Endothelial cell (in vitro differentiated cells): ENCODE measurements around the gene SMTNL2. TPM values are rescaled to one million over a fixed set of nuclear protein-coding genes. Genes with fewer than 3 reads are reported as not detected.

Experiments
- DNase-seq: peaks from one replicate; pipeline ENCODE4 v3.0.0; 2021; ENCODE audit warnings: low spot score
- H3K27ac Mint-ChIP-seq: one replicate; pipeline ENCODE4 v1.8.0; 2021; ENCODE audit warnings: mixed read lengths, inconsistent platforms; ENCODE audit not compliant: unreplicated experiment
- H3K27me3 Mint-ChIP-seq: one replicate; pipeline ENCODE4 v1.8.0; 2021; ENCODE audit warnings: mild to moderate bottlenecking, moderate library complexity, mixed read lengths, inconsistent platforms; ENCODE audit not compliant: unreplicated experiment
- H3K36me3 Mint-ChIP-seq: one replicate; pipeline ENCODE4 v1.8.0; 2021; ENCODE audit warnings: mild to moderate bottlenecking, low read depth, mixed read lengths, inconsistent platforms; ENCODE audit not compliant: unreplicated experiment
- H3K4me1 Mint-ChIP-seq: one replicate; pipeline ENCODE4 v1.8.0; 2021; ENCODE audit warnings: mild to moderate bottlenecking, mixed read lengths, inconsistent platforms; ENCODE audit not compliant: unreplicated experiment
- H3K4me3 Mint-ChIP-seq: one replicate; pipeline ENCODE4 v1.8.0; 2021; ENCODE audit warnings: mild to moderate bottlenecking, mixed read lengths, inconsistent platforms; ENCODE audit not compliant: unreplicated experiment
- H3K9me3 Mint-ChIP-seq: one replicate; pipeline ENCODE4 v1.8.0; 2021; ENCODE audit warnings: mixed read lengths, inconsistent platforms; ENCODE audit not compliant: unreplicated experiment
- total RNA-seq: library from RNA; stranded (reverse); fragmentation: NEBNext Ultra II Directional; extraction: Animal tissue kit (Norgen Biotek cat#: 25700); gene quantifications from one replicate; pipeline ENCODE4 v1.2.1, GENCODE V29; 2021; ENCODE audit not compliant: unreplicated experiment
- TF ChIP-seq, protein P1 (sequence below): fragments of 200-600 bp; sonication (generic); IDR thresholded peaks from one replicate; pipeline ENCODE4 v1.5.0; 2021; ENCODE audit warnings: antibody characterized with exemption; ENCODE audit not compliant: unreplicated experiment

The SMTNL2 gene
- total RNA-seq, 1 donor from 2014 or later = 0.59 TPM

- H3K27ac Mint-ChIP-seq = no peak overlapping the region
- peaks cover 17% of the 10 kb centered on the region for H3K4me1 Mint-ChIP-seq
- TF ChIP-seq, protein P1, sequence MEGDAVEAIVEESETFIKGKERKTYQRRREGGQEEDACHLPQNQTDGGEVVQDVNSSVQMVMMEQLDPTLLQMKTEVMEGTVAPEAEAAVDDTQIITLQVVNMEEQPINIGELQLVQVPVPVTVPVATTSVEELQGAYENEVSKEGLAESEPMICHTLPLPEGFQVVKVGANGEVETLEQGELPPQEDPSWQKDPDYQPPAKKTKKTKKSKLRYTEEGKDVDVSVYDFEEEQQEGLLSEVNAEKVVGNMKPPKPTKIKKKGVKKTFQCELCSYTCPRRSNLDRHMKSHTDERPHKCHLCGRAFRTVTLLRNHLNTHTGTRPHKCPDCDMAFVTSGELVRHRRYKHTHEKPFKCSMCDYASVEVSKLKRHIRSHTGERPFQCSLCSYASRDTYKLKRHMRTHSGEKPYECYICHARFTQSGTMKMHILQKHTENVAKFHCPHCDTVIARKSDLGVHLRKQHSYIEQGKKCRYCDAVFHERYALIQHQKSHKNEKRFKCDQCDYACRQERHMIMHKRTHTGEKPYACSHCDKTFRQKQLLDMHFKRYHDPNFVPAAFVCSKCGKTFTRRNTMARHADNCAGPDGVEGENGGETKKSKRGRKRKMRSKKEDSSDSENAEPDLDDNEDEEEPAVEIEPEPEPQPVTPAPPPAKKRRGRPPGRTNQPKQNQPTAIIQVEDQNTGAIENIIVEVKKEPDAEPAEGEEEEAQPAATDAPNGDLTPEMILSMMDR = no peak
- no peaks in the 10 kb centered on the region for H3K9me3 Mint-ChIP-seq
- H3K36me3 Mint-ChIP-seq = no peaks in the 10 kb centered on the region
- DNase-seq = no peak
- H3K4me3 Mint-ChIP-seq = no peak overlapping the region
- peaks cover 41% of the 10 kb centered on the region for H3K27me3 Mint-ChIP-seq
Observed at GRCh38 chr17:4539576-4540223, 44.6 kb upstream of the SMTNL2 start.

DNA sequence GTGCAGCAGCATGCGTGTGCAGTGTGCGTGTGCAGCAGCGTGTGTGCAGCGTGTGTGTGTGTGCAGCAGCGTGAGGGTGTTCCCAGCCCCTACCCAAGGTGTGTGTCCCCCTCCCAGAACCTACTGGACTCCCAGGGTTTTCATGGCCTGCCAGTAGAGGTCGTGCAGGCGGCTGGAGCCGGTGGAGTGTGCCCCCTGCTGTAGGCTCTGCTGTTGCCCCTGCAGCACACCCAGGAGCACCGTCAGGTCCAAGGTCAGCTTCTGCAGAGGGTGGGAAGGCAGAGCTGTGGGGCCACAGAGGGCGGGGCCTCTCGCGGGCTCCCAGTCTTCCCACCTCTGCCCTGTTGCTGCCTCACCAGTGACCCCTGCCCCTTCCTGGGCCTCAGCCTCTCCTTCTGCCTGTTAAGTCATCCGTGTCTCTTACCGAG, 44.1 kb upstream of the SMTNL2 start:
- Mint-ChIP-seq H3K27me3 (peaks cover 45% of the 10 kb centered on the region), H3K4me3 (no peak overlapping the region), H3K27ac (peak overlapping the region; percentile 13), H3K4me1 (peaks cover 17% of the 10 kb centered on the region), H3K9me3 (no peaks in the 10 kb centered on the region), H3K36me3 (no peaks in the 10 kb centered on the region)
- peak; percentile 50 for DNase-seq
- TF ChIP-seq, protein P1 = no peak

DNA sequence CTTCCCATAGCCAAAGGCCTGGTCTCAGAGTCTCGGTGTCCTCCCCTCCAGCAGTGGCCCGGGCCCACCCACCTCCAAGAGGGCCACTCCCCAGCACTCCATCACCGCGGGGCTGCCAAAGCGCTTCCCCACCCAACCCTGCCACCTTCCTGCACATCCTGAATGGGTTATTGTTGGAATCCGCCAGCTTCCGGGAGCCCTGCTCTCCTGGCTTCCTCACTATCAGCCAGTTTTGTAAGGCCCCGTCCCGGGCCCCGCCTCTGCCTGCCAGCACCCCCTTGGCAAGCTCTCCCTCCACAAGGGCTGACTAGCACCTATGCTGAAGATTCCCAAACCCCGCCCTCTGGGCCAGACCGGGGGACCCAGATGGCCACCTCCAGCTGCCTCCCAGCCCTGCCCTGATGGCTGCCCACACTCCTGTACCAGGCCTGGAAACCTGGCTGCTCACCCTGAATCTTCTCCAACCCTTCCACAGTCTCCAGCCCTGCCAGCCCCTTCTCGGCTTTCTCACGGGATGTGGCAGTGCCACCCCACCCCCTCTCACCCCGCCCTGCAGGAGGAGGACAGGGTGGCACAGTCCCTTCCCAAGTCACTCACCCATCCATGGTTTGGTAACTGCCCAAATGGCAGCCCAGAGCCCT, 43.5 kb upstream of the SMTNL2 start:
- TF ChIP-seq, protein P1 = no peak
- Mint-ChIP-seq H3K27me3 (peaks cover 44% of the 10 kb centered on the region), H3K9me3 (no peaks in the 10 kb centered on the region), H3K36me3 (no peaks in the 10 kb centered on the region), H3K27ac (peak overlapping the region; percentile 61), H3K4me3 (peak overlapping the region; percentile 47), H3K4me1 (peaks cover 12% of the 10 kb centered on the region)
- no peak for DNase-seq

GRCh38 chr17:4541328-4542002, 42.9 kb upstream of the SMTNL2 start:
- peak overlapping the region; percentile 61 for H3K27ac Mint-ChIP-seq
- peak; percentile 54 for DNase-seq
- peak overlapping the region; percentile 47 for H3K4me3 Mint-ChIP-seq
- peaks cover 50% of the 10 kb centered on the region for H3K27me3 Mint-ChIP-seq
- TF ChIP-seq, protein P1 = no peak
- peaks cover 12% of the 10 kb centered on the region for H3K4me1 Mint-ChIP-seq
- H3K36me3 Mint-ChIP-seq = no peaks in the 10 kb centered on the region
- H3K9me3 Mint-ChIP-seq = no peaks in the 10 kb centered on the region
